Measurements from ENCODE around the gene ZSCAN10. TPM values are rescaled to one million over a fixed set of nuclear protein-coding genes. Genes with fewer than 3 reads are reported as not detected.
"Not testable (repeated sequence)": the region's sequence is repeated elsewhere in the genome, so short reads cannot be mapped to it uniquely, and the experiment has no call there.

Gene ZSCAN10
- total and polyA plus RNA-seq, 4 donors, result not detected

- WGBS (ENCODE audit: insufficient coverage), result 56% methylated on average over 15 of the region's 18 CpGs
- H3K27ac ChIP-seq (ENCODE audit: low read depth, low read length), result peak overlapping the region; percentile 67
- no peak for DNase-seq (ENCODE audit: low read depth in 4 of 6, low spot score in 6 of 6)
Measured at GRCh38 chr16:3087243-3088235, 11.6 kb downstream of the ZSCAN10 start.

GRCh38 chr16:3086596-3087242, 12.4 kb downstream of the ZSCAN10 start:
- Histone ChIP-seq H3K27me3 (ENCODE audit: control insufficient read depth, insufficient read depth, low read length) (no peaks in the 10 kb centered on the region), H3K4me1 (ENCODE audit: control insufficient read depth, insufficient read depth, low read length) (peaks cover 21% of the 10 kb centered on the region), H3K4me3 (ENCODE audit: low read depth, low read length) (no peak overlapping the region), H3K36me3 (ENCODE audit: control insufficient read depth, insufficient read depth, low read length) (no peaks in the 10 kb centered on the region), H3K9me3 (ENCODE audit: control insufficient read depth, insufficient read depth, low read length) (no peaks in the 10 kb centered on the region), H3K27ac (ENCODE audit: low read depth, low read length) (peak overlapping the region; percentile 67)
- WGBS (ENCODE audit: insufficient coverage), result 73% methylated on average over 9 of the region's 14 CpGs
- no peak for DNase-seq (ENCODE audit: low read depth in 4 of 6, low spot score in 6 of 6)

More at GRCh38 chr16:3087243-3088235, 11.6 kb downstream of the ZSCAN10 start:
- no peaks in the 10 kb centered on the region for H3K27me3 ChIP-seq (ENCODE audit: control insufficient read depth, insufficient read depth, low read length)
- peaks cover 21% of the 10 kb centered on the region for H3K4me1 ChIP-seq (ENCODE audit: control insufficient read depth, insufficient read depth, low read length)
- no peak overlapping the region for H3K4me3 ChIP-seq (ENCODE audit: low read depth, low read length)
- H3K36me3 ChIP-seq (ENCODE audit: control insufficient read depth, insufficient read depth, low read length), result no peaks in the 10 kb centered on the region
- H3K9me3 ChIP-seq (ENCODE audit: control insufficient read depth, insufficient read depth, low read length), result no peaks in the 10 kb centered on the region

DNA sequence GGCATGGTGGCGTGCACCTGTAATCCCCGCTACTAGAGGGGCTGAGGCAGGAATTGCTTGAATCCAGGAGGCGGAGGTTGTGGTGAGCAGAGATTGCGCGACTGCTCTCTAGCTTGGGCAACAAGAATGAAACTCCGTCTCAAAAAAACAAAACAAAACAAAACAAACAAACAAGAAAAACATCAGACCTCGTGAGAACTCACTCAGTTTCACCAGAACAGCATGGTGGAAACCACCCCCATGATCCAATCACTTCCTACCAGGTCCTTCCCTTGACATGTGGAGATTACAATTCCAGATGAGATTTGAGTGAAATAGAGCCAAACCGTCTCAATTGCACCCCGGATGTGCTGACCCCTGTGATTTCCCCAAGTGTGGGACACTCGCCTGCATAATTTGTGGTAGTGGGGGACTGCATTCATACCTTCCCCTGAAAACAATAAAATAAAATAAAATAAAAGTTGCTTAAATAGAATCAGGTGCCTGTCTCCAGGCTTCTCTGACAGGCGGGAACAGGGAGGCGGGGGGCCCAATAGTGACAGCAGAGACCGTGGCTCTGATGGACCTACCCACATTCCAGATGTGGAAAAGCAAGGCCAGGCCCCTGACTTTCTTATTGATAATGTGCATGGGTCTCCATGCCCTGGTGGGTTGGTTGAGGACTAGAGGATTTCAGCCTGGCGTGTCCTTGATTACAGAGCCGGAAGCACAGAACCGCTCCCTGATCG, 13.1 kb downstream of the ZSCAN10 start:
- 95% methylated on average over 10 of the region's 17 CpGs for WGBS (ENCODE audit: insufficient coverage)
- H3K27me3 ChIP-seq (ENCODE audit: control insufficient read depth, insufficient read depth, low read length), result no peaks in the 10 kb centered on the region
- H3K36me3 ChIP-seq (ENCODE audit: control insufficient read depth, insufficient read depth, low read length), result no peaks in the 10 kb centered on the region
- no peaks in the 10 kb centered on the region for H3K9me3 ChIP-seq (ENCODE audit: control insufficient read depth, insufficient read depth, low read length)
- no peak overlapping the region for H3K27ac ChIP-seq (ENCODE audit: low read depth, low read length)
- no peak for DNase-seq (ENCODE audit: low read depth in 4 of 6, low spot score in 6 of 6)
- peaks cover 21% of the 10 kb centered on the region for H3K4me1 ChIP-seq (ENCODE audit: control insufficient read depth, insufficient read depth, low read length)
- no peak overlapping the region for H3K4me3 ChIP-seq (ENCODE audit: low read depth, low read length)

- no peaks in the 10 kb centered on the region for H3K27me3 ChIP-seq (ENCODE audit: control insufficient read depth, insufficient read depth, low read length)
- DNase-seq (ENCODE audit: low read depth in 4 of 6, low spot score in 6 of 6), result no peak
- peaks cover 21% of the 10 kb centered on the region for H3K4me1 ChIP-seq (ENCODE audit: control insufficient read depth, insufficient read depth, low read length)
- no peaks in the 10 kb centered on the region for H3K36me3 ChIP-seq (ENCODE audit: control insufficient read depth, insufficient read depth, low read length)
- WGBS (ENCODE audit: insufficient coverage), result 100% methylated on average over 3 of the region's 7 CpGs
- H3K27ac ChIP-seq (ENCODE audit: low read depth, low read length), result no peak overlapping the region
- no peaks in the 10 kb centered on the region for H3K9me3 ChIP-seq (ENCODE audit: control insufficient read depth, insufficient read depth, low read length)
- H3K4me3 ChIP-seq (ENCODE audit: low read depth, low read length), result no peak overlapping the region
Measured at GRCh38 chr16:3084969-3085670, 14.0 kb downstream of the ZSCAN10 start.

DNA sequence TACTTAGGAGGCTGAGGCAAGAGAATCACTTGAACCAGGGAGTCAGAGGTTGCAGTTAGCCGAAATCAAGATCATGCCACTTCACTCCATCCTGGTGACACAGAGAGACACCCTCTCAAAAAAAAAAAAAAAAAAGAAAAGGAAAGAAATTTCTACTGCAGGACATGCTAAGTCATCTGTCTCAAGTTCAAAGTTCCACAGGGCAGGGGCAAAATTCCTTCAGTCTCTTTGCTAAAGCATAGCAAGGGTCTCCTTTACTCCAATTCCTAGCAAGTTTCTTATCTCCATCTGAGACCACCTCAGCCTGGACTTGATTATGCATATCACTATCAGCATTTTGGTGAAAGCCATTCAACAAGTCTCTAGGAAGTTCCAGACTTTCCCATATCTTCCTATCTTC, 14.6 kb downstream of the ZSCAN10 start:
- H3K4me1 ChIP-seq (ENCODE audit: control insufficient read depth, insufficient read depth, low read length), result peaks cover 21% of the 10 kb centered on the region
- DNase-seq (ENCODE audit: low read depth in 4 of 6, low spot score in 6 of 6), result no peak
- H3K27ac ChIP-seq (ENCODE audit: low read depth, low read length), result no peak overlapping the region
- H3K4me3 ChIP-seq (ENCODE audit: low read depth, low read length), result no peak overlapping the region
- H3K9me3 ChIP-seq (ENCODE audit: control insufficient read depth, insufficient read depth, low read length), result no peaks in the 10 kb centered on the region
- H3K27me3 ChIP-seq (ENCODE audit: control insufficient read depth, insufficient read depth, low read length), result no peaks in the 10 kb centered on the region
- WGBS (ENCODE audit: insufficient coverage), result no CpG with 5 or more reads among the region's 1 CpG
- H3K36me3 ChIP-seq (ENCODE audit: control insufficient read depth, insufficient read depth, low read length), result no peaks in the 10 kb centered on the region

DNA sequence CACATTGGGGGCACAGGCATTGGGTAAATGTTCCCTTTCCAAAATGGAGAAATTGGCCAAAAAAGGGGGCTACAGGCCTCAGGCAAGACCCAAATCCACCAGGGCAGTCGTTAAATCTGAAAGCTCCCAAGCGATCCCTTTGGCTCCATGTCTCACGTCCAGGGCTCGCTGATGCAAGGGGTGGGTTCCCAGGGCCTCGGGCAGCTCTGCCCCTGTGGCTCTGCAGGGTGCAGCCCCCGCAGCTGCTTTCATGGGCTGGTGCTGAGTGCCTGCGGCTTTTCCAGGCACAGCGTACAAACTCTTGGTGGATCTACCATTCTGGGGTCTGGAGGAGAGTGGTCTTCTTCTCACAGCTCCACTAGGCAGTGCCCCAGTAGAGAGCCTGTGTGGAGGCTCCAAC, 15.7 kb downstream of the ZSCAN10 start:
- not testable (repeated sequence) for DNase-seq (ENCODE audit: low read depth in 4 of 6, low spot score in 6 of 6); H3K4me3 ChIP-seq (ENCODE audit: low read depth, low read length); H3K36me3 ChIP-seq (ENCODE audit: control insufficient read depth, insufficient read depth, low read length); H3K27me3 ChIP-seq (ENCODE audit: control insufficient read depth, insufficient read depth, low read length); H3K27ac ChIP-seq (ENCODE audit: low read depth, low read length); H3K9me3 ChIP-seq (ENCODE audit: control insufficient read depth, insufficient read depth, low read length)
- H3K4me1 ChIP-seq (ENCODE audit: control insufficient read depth, insufficient read depth, low read length), result peaks cover 18% of the 10 kb centered on the region
- WGBS (ENCODE audit: insufficient coverage), result 91% methylated on average over 7 of the region's 8 CpGs

DNA sequence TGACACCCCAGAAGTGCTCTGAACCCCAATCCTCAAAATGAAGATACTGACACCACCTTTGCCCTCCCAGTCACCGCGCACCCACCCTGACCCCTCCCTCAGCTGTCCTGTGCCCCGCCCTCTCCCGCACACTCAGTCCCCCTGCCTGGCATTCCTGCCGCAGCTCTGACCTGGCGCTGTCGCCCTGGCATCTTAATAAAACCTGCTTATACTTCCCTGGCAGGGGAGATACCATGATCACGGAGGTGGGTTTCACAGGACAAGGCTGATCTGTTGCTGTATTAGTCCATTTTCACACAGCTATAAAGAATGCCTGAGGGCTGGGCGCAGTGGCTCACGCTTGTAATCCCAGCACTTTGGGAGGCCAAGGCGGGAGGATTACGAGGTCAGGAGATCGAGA, 17.1 kb downstream of the ZSCAN10 start:
- H3K9me3 ChIP-seq (ENCODE audit: control insufficient read depth, insufficient read depth, low read length); H3K4me1 ChIP-seq (ENCODE audit: control insufficient read depth, insufficient read depth, low read length); H3K36me3 ChIP-seq (ENCODE audit: control insufficient read depth, insufficient read depth, low read length); DNase-seq (ENCODE audit: low read depth in 4 of 6, low spot score in 6 of 6); H3K4me3 ChIP-seq (ENCODE audit: low read depth, low read length); H3K27me3 ChIP-seq (ENCODE audit: control insufficient read depth, insufficient read depth, low read length); H3K27ac ChIP-seq (ENCODE audit: low read depth, low read length): not testable (repeated sequence)
- 91% methylated on average over 10 of the region's 13 CpGs for WGBS (ENCODE audit: insufficient coverage)

- Histone ChIP-seq H3K4me1 (ENCODE audit: control insufficient read depth, insufficient read depth, low read length) (peaks cover 4% of the 10 kb centered on the region), H3K36me3 (ENCODE audit: control insufficient read depth, insufficient read depth, low read length) (no peaks in the 10 kb centered on the region), H3K9me3 (ENCODE audit: control insufficient read depth, insufficient read depth, low read length) (no peaks in the 10 kb centered on the region), H3K27me3 (ENCODE audit: control insufficient read depth, insufficient read depth, low read length) (peaks cover 2% of the 10 kb centered on the region), H3K27ac (ENCODE audit: low read depth, low read length) (no peak overlapping the region), H3K4me3 (ENCODE audit: low read depth, low read length) (no peak overlapping the region)
- 74% methylated on average over 13 of the region's 17 CpGs for WGBS (ENCODE audit: insufficient coverage)
- DNase-seq (ENCODE audit: low read depth in 4 of 6, low spot score in 6 of 6), result no peak
Measured at GRCh38 chr16:3080024-3080423, 19.1 kb downstream of the ZSCAN10 start.

GRCh38 chr16:3076577-3076976, 22.5 kb downstream of the ZSCAN10 start:
- WGBS (ENCODE audit: insufficient coverage), result 82% methylated on average over 3 of the region's 6 CpGs
- Histone ChIP-seq H3K4me3 (ENCODE audit: low read depth, low read length) (no peak overlapping the region), H3K9me3 (ENCODE audit: control insufficient read depth, insufficient read depth, low read length) (no peaks in the 10 kb centered on the region), H3K4me1 (ENCODE audit: control insufficient read depth, insufficient read depth, low read length) (peaks cover 7% of the 10 kb centered on the region), H3K27ac (ENCODE audit: low read depth, low read length) (no peak overlapping the region), H3K36me3 (ENCODE audit: control insufficient read depth, insufficient read depth, low read length) (no peaks in the 10 kb centered on the region), H3K27me3 (ENCODE audit: control insufficient read depth, insufficient read depth, low read length) (peaks cover 2% of the 10 kb centered on the region)
- DNase-seq (ENCODE audit: low read depth in 4 of 6, low spot score in 6 of 6), result no peak
